HG03159 (cell line): ENCODE results near the gene SYT6.
"Not testable (repeated sequence)": the region's sequence is repeated elsewhere in the genome, so short reads cannot be mapped to it uniquely, and the experiment has no call there.

Source experiments
- ATAC-seq: cut with Tn5 transposase; IDR thresholded peaks from one replicate; pipeline ENCODE4 v1.9.1; 2021; ENCODE audit warnings: mild to moderate bottlenecking, moderate library complexity; ENCODE audit not compliant: unreplicated experiment

SYT6 gene

DNA sequence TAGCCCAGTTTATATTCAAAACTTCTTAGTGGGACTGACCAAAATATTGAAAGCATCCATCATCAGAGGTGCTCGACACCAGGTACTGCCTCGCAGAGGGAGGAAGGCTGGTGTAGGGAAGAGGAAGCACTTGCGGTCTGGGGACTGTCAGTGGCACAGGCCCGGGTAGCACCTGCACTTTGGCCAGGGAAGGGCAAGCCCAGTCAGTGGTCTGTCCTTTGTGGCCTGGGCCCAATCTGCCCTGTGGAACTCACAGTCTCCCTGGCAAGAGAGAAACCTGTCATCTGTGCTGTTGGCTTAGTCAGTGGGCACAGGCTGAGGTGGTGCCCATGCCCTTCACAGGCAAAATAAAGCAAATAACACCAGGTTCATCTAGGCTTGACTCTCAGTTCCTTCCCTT, 77.4 kb downstream of the SYT6 start:
- ATAC-seq: no peak

GRCh38 chr1:114075546-114076242, 78.0 kb downstream of the SYT6 start:
- ATAC-seq: no peak

GRCh38 chr1:114075105-114075504, 78.6 kb downstream of the SYT6 start:
- ATAC-seq: no peak

GRCh38 chr1:114072246-114072645, 81.4 kb downstream of the SYT6 start:
- ATAC-seq: no peak

DNA sequence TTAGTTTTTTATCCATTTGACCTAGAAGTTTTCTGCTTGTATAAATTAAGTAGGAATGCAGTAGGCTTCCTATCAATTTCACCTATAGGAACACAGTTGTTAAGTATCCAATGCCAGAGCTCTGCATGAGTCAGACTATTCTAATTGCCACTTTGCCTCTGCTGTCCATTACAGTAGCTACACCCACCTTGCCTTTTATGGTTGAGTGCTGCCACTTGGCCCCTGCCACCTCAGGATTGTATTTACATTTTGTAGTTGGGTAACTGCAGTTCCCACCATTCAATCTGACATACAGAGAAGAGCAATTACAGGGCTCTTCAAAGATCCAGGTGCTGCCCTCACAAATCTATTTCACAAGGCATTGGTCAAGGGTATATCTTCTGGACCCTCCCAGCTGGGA, 83.9 kb downstream of the SYT6 start:
- ATAC-seq: not testable (repeated sequence)

DNA sequence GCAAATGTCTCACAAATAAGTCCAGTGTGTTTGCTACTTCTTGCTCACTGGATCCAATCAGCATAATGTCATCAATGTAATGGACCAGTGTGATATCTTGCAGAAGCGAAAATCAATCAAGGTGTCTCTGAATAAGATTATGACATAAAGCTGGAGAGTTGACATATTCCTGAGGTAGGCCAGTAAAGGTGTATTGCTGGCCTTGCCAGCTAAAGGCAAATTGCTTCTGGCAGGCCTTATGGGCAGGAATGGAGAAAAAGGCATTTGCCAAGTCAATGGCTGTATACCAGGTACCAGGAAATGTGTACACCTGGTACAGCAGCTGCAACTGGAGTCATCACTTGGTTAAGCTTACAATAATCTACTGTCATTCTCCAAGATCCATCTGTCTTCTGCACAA, 85.0 kb downstream of the SYT6 start:
- not testable (repeated sequence) for ATAC-seq

GRCh38 chr1:114065671-114066070, 88.0 kb downstream of the SYT6 start:
- not testable (repeated sequence) for ATAC-seq

DNA sequence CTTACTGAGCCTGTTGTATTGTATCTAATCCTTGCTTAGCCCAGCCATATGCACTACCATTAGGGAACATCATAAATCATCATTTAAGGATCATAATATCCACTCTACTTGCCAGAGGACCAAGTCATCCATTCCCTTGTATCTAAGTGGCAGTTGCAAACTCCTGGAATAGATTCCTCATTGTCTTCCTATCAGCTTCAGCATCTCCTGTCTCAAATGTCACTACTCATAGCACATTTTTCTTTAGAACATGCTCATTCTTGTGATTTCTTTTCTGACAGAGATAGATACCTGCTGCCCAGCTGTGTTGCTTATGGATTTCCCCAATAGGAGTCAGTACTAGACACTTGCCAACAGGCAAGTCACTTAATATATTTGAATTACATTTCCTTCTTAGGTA, 90.1 kb downstream of the SYT6 start:
- no peak for ATAC-seq

GRCh38 chr1:114062477-114063099, 91.1 kb downstream of the SYT6 start:
- no peak for ATAC-seq

- no peak for ATAC-seq
These were observed 92.4 kb downstream of the SYT6 start for GRCh38 chr1:114061121-114061830.

DNA sequence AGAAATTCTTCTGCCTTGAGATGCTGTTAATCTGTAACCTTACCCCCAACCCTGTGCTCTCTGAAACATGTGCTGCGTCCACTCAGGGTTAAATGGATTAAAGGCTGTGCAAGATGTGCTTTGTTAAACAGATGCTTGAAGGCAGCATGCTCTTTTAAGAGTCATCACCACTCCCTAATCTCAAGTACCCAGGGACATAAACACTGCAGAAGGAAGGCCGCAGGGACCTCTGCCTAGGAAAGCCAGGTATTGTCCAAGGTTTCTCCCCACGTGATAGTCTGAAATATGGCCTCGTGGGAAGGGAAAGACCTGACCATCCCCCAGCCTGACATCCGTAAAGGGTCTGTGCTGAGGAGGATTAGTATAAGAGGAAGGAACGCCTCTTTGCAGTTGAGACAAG, 95.4 kb downstream of the SYT6 start:
- not testable (repeated sequence) for ATAC-seq

GRCh38 chr1:114054148-114054547, 99.5 kb downstream of the SYT6 start:
- no peak for ATAC-seq

DNA sequence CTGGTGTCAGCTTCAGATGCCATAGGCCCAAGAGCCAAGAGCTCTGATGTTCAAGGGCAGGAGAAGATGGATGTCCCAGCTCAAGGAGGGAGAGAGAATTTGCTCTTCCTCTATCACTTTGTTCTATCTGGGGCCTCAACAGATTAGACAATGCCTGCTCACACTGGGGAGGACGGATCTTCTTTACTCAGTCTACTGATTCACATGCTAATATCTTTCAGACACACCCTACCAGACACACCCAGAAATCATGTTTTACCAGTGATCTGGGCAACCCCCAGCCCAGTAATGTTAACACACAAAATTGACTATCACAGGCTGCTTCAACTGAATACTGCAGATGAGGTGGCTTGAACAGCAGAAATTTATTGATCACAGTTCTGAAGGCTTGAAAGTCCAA, 105.4 kb downstream of the SYT6 start:
- ATAC-seq: no peak

DNA sequence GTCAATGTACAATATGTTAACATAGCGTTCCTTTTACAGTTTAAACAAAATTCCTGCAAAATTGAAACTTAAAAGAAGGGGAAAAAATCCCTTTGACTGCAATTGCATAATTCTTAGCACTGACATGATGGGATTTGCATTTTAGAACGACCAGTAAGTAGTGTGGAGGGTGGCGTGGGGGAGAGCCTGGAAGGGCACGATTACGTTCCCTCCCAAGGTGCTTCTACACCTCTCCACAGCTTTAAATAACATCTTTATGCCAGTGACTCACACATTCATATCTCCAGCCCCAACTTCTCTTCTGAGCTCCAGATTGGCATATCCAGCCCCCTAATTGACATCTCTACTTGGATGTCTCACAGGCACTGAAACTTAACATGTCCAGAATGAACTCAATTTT, 110.1 kb downstream of the SYT6 start:
- no peak for ATAC-seq

GRCh38 chr1:114043054-114043453, 110.6 kb downstream of the SYT6 start:
- no peak for ATAC-seq

DNA sequence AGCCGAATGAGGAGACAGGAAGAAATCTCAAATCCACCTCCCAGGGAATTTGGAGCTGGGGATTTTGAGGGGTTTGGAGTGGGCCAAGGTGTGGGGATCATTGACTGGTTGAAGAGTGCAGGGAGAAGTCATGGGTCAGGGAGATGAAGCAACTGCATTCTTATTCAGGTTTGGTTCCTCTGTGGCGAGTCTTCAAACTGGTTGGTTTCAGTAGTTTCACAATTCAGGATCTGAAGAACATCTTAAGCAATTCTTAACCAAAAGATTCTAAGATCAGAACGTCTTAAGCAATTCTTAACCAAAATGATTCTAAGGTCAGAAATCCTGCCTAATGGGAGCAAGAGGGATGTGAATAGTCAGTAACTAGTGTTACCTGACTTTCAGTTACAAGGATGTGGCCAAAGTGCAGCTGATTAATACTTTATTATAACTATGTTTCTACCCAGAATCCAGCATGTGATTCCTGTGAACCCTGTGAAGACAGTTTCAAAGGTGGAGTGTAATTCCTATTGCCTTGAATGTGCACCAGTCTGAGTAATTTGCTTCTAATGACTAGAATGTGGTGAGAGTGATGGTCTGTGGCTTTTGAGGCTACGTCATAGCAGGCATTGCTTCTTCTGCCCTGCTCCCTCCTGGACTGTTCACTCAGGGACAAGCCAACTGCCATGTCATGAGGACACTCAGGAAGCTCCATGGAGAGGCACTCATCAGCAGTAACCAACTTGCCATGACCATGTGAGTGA, 113.2 kb downstream of the SYT6 start:
- no peak for ATAC-seq
